Cardiac fibroblast (primary cell): Measurements from ENCODE around the gene ACY1.
A peak's percentile ranks its signal among the peaks of the same experiment; 100 is the strongest.

Source experiments
- DNase-seq, 2 donors: peaks; one replicate each; pipeline versions ENCODE4 v3.0.0 to v3.0.0-alpha.2; 2010; ENCODE audit warnings: low read depth in 2 of 2
- H3K4me3 ChIP-seq, 2 donors: replicated peaks in 1 of 2; 1 replicate in 1 of 2; 2 replicates in 1 of 2; pipeline ENCODE4 v1.5.1; 2011; ENCODE audit warnings: low read depth in 2 of 2, low read length in 2 of 2, mild to moderate bottlenecking in 2 of 2, moderate library complexity in 1 of 2
- TF ChIP-seq, protein P1 (sequence below): IDR thresholded peaks from one replicate; pipeline ENCODE4 v1.5.1; 2011; ENCODE audit warnings: low read depth, mild to moderate bottlenecking, low read length, inconsistent platforms

The ACY1 gene

DNA sequence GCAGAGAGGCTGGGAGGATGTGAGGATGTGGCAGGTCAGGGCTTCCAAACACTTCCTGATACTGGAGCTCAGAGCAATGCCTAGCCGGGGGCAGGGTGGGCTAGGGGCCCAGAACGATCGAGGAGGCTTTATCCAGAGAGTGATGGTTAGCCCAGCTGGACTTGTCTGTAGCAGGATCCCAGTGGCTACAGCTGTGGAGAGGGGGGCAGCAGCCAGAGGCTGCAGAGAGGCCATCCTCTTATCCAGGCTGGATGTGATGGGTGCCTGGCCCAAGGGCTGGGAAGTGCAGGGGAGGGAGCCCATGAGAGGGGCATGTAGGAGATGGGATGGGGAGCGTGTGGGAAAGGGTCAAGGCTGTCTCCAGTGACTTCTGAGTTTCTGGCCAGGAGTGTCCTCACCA lies 36.5 kb upstream of the ACY1 start:
- TF ChIP-seq, protein P1, sequence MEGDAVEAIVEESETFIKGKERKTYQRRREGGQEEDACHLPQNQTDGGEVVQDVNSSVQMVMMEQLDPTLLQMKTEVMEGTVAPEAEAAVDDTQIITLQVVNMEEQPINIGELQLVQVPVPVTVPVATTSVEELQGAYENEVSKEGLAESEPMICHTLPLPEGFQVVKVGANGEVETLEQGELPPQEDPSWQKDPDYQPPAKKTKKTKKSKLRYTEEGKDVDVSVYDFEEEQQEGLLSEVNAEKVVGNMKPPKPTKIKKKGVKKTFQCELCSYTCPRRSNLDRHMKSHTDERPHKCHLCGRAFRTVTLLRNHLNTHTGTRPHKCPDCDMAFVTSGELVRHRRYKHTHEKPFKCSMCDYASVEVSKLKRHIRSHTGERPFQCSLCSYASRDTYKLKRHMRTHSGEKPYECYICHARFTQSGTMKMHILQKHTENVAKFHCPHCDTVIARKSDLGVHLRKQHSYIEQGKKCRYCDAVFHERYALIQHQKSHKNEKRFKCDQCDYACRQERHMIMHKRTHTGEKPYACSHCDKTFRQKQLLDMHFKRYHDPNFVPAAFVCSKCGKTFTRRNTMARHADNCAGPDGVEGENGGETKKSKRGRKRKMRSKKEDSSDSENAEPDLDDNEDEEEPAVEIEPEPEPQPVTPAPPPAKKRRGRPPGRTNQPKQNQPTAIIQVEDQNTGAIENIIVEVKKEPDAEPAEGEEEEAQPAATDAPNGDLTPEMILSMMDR = no peak
- no peak overlapping the region for H3K4me3 ChIP-seq
- no peak for DNase-seq

DNA sequence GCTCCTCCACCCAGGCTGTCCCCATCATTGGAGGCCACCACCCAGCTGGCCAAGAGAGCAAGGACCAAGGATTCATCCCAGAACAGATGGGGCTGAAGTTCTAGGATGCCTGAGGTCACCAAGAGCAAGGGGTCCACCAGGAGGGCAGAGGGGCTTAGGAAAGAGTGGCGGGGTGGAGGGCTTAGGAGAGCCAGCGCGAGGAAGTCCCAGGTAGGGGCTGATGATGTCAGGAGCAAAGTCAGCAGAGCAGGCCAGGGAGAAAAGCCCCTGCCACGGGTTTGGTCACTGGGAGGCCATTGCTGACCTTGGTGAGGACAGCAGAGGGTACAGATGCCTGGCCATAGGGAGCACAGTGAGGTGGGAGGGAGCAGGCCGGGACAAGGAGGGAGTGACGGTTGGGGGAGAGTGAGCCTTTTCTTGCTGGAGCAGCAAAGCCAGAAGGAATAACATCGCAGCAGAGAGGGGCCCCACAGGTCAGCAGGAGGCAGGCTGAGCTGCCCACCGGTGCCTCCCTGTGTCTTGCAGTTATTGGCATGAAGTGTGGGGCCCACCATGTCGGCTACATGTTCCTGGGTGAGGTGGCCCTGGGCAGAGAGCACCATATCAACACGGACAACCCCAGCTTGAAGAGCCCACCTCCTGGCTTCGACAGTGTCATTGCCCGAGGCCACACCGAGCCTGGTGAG lies 36.0 kb upstream of the ACY1 start:
- TF ChIP-seq, protein P1 = no peak
- no peak overlapping the region for H3K4me3 ChIP-seq
- DNase-seq = no peak

DNA sequence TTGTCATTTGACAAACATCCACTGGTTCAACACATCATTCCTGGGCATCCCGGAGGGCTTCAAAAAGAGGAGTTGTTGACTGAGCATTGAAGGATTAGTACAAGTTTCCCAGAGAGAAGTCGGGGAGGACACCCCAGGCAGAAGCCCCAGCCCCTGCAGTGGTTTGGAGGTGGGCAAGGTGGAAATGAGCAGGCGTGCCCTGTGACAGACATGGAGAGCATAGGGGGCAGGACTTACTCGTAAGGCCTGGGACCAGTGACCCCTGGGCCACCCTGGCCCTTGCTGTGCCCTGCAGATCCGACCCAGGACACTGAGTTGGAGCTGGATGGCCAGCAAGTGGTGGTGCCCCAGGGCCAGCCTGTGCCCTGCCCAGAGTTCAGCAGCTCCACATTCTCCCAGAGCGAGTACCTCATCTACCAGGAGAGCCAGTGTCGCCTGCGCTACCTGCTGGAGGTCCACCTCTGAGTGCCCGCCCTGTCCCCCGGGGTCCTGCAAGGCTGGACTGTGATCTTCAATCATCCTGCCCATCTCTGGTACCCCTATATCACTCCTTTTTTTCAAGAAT lies 35.2 kb upstream of the ACY1 start:
- no peak overlapping the region for H3K4me3 ChIP-seq
- TF ChIP-seq, protein P1 = no peak
- no peak for DNase-seq

DNA sequence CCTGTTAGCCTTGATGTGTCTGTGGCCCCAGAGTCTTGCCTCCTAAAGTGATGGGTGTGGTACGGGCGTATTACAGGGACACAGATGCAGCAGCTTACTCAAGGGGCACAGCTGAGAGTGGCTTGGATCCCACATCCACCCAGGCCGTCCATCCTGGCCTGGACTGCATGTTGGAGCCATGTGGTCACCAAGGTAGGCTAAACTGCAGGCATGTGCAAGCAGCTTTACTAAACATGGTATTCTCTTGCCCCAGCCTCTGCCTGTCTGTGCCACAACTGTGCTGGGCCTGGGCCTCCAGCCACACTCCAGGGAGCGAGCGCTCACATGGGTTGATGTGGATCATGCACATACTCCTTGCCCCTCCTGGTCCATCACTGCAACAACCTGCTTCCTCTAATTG lies 34.2 kb upstream of the ACY1 start:
- DNase-seq = no peak
- TF ChIP-seq, protein P1 = no peak
- H3K4me3 ChIP-seq = no peak overlapping the region

DNA sequence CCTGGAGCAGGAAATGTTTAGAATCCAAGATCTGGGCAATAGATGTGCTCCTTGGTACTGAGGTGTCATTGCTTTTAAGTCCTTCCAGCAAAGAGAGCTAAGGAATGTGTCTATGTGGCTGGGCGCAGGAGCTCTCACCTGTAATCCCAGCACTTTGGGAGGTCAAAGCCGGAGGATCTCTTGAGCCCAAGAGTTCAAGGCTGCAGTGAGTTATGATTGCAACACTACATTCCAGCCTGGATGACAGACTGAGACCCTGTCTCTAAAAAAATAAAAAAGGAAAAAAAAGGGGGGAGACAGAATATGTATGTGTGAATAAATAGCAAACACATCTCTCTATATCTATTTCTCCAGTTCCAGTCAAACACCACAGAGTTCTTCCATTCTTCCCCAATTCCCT lies 32.4 kb upstream of the ACY1 start:
- TF ChIP-seq, protein P1 = no peak
- DNase-seq = no peak
- no peak overlapping the region for H3K4me3 ChIP-seq

DNA sequence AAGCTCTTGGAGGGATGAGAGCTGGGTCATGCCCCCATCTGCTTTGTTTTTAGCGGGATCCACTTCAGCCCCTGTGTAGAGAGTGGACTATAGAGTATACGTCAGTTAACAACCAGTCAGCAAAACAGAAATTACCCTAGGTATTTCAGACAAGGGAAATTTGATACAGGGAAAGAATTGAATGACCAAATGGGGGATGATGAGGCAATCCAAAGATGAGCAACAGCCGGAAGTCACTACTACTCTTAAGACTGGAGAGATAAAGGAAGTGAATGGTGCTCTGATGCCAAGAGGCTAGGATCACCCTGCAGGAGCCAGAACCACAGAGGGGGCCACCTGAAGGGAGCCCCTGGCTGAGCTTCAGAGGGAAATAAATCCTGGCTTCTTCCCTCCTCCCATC lies 29.9 kb upstream of the ACY1 start:
- DNase-seq = peak; percentile 68 to 81
- TF ChIP-seq, protein P1 = no peak
- H3K4me3 ChIP-seq = no peak overlapping the region
